Adrenal gland (tissue), 5 donors: ENCODE data around the gene FBXW12.

ENCODE experiments used
- POLR2A ChIP-seq, 2 donors: fragments of 450-650 bp; IDR thresholded peaks; one replicate each; pipeline ENCODE4 v1.6.1; 2017; ENCODE audit warnings: antibody characterized with exemption in 2 of 2, mild to moderate bottlenecking in 2 of 2, moderate library complexity in 1 of 2
- TF ChIP-seq, protein P1 (sequence below), 6 experiments: fragments of 450-650 bp in 4 of 6; fragments of 200-600 bp in 2 of 6; sonication (generic) in 1 of 6; IDR thresholded peaks; 1 replicate in 5 of 6; 2 replicates in 1 of 6; pipeline versions ENCODE4 v1.5.1 to v1.8.0; 2016 to 2021; ENCODE audit warnings: antibody characterized with exemption in 6 of 6, mild to moderate bottlenecking in 2 of 6, moderate library complexity in 1 of 6
- donor health status: DM: no; HTN: no; CAD: no.

DNA sequence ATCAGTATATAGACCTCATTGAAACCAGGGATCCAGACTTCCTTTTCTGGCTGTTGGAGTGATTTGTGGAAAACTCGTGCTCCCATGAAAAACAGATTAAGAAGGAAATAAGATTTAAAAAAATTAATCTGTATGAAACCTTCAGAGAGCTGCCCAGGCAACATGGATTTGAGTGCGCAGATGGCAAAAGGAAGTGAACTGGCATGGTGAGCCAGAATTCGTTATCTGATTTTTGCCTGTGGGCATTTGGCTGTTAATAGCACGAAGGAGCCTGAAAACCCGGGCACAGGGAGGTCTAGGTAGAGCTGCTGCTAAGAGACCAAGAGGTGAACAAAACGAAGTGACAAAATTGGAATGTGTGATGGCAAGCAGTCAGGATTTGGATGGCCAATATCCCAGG, 19.5 kb upstream of the FBXW12 start:
- TF ChIP-seq, protein P1, sequence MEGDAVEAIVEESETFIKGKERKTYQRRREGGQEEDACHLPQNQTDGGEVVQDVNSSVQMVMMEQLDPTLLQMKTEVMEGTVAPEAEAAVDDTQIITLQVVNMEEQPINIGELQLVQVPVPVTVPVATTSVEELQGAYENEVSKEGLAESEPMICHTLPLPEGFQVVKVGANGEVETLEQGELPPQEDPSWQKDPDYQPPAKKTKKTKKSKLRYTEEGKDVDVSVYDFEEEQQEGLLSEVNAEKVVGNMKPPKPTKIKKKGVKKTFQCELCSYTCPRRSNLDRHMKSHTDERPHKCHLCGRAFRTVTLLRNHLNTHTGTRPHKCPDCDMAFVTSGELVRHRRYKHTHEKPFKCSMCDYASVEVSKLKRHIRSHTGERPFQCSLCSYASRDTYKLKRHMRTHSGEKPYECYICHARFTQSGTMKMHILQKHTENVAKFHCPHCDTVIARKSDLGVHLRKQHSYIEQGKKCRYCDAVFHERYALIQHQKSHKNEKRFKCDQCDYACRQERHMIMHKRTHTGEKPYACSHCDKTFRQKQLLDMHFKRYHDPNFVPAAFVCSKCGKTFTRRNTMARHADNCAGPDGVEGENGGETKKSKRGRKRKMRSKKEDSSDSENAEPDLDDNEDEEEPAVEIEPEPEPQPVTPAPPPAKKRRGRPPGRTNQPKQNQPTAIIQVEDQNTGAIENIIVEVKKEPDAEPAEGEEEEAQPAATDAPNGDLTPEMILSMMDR (IDR thresholded peaks at IDR 0.05), result no peak
- TF ChIP-seq POLR2A (IDR thresholded peaks at IDR 0.05), result no peak
